ENCODE data around the gene AHR.

The AHR gene

GRCh38 chr7:17256375-17256774, 42.1 kb upstream of the AHR start:
- no peak overlapping the region for H2AFZ ChIP-seq (ENCODE audit: low read length)
- H3K27me3 ChIP-seq (ENCODE audit: insufficient read depth, low read length) = no peaks in the 10 kb centered on the region
- no peaks in the 10 kb centered on the region for H3K79me2 ChIP-seq (ENCODE audit: insufficient read depth, low read length)
- H3F3A ChIP-seq (ENCODE audit: insufficient read depth, low read length) = no peaks in the 10 kb centered on the region
- H3K9me2 ChIP-seq (ENCODE audit: low read depth, low read length) = no peaks in the 10 kb centered on the region
- H3K27ac ChIP-seq (ENCODE audit: low read depth, low read length, poor library complexity, severe bottlenecking) = no peak overlapping the region
- no peaks in the 10 kb centered on the region for H3K36me3 ChIP-seq (ENCODE audit: insufficient read depth, low read length)
- no peaks in the 10 kb centered on the region for H3K4me1 ChIP-seq (ENCODE audit: insufficient read depth, low read length, severe bottlenecking)
- no peak overlapping the region for H3K4me2 ChIP-seq (ENCODE audit: low read length)
- TF ChIP-seq, protein P1, sequence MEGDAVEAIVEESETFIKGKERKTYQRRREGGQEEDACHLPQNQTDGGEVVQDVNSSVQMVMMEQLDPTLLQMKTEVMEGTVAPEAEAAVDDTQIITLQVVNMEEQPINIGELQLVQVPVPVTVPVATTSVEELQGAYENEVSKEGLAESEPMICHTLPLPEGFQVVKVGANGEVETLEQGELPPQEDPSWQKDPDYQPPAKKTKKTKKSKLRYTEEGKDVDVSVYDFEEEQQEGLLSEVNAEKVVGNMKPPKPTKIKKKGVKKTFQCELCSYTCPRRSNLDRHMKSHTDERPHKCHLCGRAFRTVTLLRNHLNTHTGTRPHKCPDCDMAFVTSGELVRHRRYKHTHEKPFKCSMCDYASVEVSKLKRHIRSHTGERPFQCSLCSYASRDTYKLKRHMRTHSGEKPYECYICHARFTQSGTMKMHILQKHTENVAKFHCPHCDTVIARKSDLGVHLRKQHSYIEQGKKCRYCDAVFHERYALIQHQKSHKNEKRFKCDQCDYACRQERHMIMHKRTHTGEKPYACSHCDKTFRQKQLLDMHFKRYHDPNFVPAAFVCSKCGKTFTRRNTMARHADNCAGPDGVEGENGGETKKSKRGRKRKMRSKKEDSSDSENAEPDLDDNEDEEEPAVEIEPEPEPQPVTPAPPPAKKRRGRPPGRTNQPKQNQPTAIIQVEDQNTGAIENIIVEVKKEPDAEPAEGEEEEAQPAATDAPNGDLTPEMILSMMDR (IDR thresholded peaks at IDR 0.05; ENCODE audit: low read length) = no peak
- TF ChIP-seq EZH2 (IDR thresholded peaks at IDR 0.05; ENCODE audit: borderline replicate concordance, low read length) = no peak
- H4K20me1 ChIP-seq (ENCODE audit: insufficient read depth, low read length) = no peaks in the 10 kb centered on the region
- no peak overlapping the region for H3K4me3 ChIP-seq (ENCODE audit: low read depth, low read length, poor library complexity, severe bottlenecking)
- H3K9me3 ChIP-seq (ENCODE audit: low read length) = no peaks in the 10 kb centered on the region
- no peak overlapping the region for H3K9ac ChIP-seq (ENCODE audit: low read length)

DNA sequence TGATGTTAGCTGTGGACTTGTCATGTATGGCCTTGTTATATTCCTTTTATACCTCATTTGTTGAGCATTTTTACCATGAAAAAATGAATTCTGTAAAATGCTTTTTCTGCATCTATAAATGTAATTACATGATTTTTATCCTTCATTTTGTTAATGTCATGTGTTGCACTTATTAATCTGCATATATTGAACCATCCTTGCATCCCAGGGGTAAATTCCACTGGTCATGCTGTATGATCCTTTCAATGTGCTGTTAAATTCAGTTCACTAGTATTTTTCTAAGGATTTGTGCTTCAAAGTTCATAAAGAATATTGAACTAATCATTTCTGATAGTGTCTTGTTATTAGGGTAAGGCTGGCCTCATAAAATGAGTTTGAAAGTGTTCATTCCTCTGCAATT, 31.9 kb upstream of the AHR start:
- TF ChIP-seq, protein P1 (IDR thresholded peaks at IDR 0.05; ENCODE audit: low read length) = no peak
- no peak for TF ChIP-seq EZH2 (IDR thresholded peaks at IDR 0.05; ENCODE audit: borderline replicate concordance, low read length)
- Histone ChIP-seq H2AFZ (ENCODE audit: low read length) (no peak overlapping the region), H3K4me1 (ENCODE audit: insufficient read depth, low read length, severe bottlenecking) (no peaks in the 10 kb centered on the region), H3K9ac (ENCODE audit: low read length) (no peak overlapping the region), H3K9me3 (ENCODE audit: low read length) (peaks cover 13% of the 10 kb centered on the region), H3K4me3 (ENCODE audit: low read depth, low read length, poor library complexity, severe bottlenecking) (no peak overlapping the region), H3K79me2 (ENCODE audit: insufficient read depth, low read length) (no peaks in the 10 kb centered on the region), H3K27me3 (ENCODE audit: insufficient read depth, low read length) (no peaks in the 10 kb centered on the region), H4K20me1 (ENCODE audit: insufficient read depth, low read length) (no peaks in the 10 kb centered on the region), H3F3A (ENCODE audit: insufficient read depth, low read length) (no peaks in the 10 kb centered on the region), H3K4me2 (ENCODE audit: low read length) (no peak overlapping the region), H3K36me3 (ENCODE audit: insufficient read depth, low read length) (no peaks in the 10 kb centered on the region), H3K9me2 (ENCODE audit: low read depth, low read length) (no peaks in the 10 kb centered on the region), H3K27ac (ENCODE audit: low read depth, low read length, poor library complexity, severe bottlenecking) (no peak overlapping the region)

GRCh38 chr7:17269341-17270221, 28.9 kb upstream of the AHR start:
- Histone ChIP-seq H2AFZ (ENCODE audit: low read length) (no peak overlapping the region), H3K36me3 (ENCODE audit: insufficient read depth, low read length) (no peaks in the 10 kb centered on the region), H3K4me2 (ENCODE audit: low read length) (no peak overlapping the region), H3K9me3 (ENCODE audit: low read length) (peaks cover 13% of the 10 kb centered on the region), H3K4me3 (ENCODE audit: low read depth, low read length, poor library complexity, severe bottlenecking) (no peak overlapping the region), H3F3A (ENCODE audit: insufficient read depth, low read length) (no peaks in the 10 kb centered on the region), H3K4me1 (ENCODE audit: insufficient read depth, low read length, severe bottlenecking) (no peaks in the 10 kb centered on the region), H3K79me2 (ENCODE audit: insufficient read depth, low read length) (no peaks in the 10 kb centered on the region), H3K9me2 (ENCODE audit: low read depth, low read length) (no peaks in the 10 kb centered on the region), H3K27me3 (ENCODE audit: insufficient read depth, low read length) (no peaks in the 10 kb centered on the region), H3K9ac (ENCODE audit: low read length) (no peak overlapping the region), H4K20me1 (ENCODE audit: insufficient read depth, low read length) (no peaks in the 10 kb centered on the region), H3K27ac (ENCODE audit: low read depth, low read length, poor library complexity, severe bottlenecking) (no peak overlapping the region)
- no peak for TF ChIP-seq EZH2 (IDR thresholded peaks at IDR 0.05; ENCODE audit: borderline replicate concordance, low read length)
- TF ChIP-seq, protein P1 (IDR thresholded peaks at IDR 0.05; ENCODE audit: low read length) = no peak

All from OCI-LY1 (cell line).